Measurements from ENCODE around the gene PTCHD1.

PTCHD1 gene

GRCh38 chrX:23380581-23380980, 45.9 kb downstream of the PTCHD1 start:
- DNase-seq (ENCODE audit: low spot score in 2 of 2) (no peak), ATAC-seq (no peak)
- Mint-ChIP-seq H3K4me1 (peaks cover 6% of the 10 kb centered on the region), H3K36me3 (no peaks in the 10 kb centered on the region), H3K27ac (no peak overlapping the region), H3K9me3 (no peaks in the 10 kb centered on the region), H3K4me3 (no peak overlapping the region)

DNA sequence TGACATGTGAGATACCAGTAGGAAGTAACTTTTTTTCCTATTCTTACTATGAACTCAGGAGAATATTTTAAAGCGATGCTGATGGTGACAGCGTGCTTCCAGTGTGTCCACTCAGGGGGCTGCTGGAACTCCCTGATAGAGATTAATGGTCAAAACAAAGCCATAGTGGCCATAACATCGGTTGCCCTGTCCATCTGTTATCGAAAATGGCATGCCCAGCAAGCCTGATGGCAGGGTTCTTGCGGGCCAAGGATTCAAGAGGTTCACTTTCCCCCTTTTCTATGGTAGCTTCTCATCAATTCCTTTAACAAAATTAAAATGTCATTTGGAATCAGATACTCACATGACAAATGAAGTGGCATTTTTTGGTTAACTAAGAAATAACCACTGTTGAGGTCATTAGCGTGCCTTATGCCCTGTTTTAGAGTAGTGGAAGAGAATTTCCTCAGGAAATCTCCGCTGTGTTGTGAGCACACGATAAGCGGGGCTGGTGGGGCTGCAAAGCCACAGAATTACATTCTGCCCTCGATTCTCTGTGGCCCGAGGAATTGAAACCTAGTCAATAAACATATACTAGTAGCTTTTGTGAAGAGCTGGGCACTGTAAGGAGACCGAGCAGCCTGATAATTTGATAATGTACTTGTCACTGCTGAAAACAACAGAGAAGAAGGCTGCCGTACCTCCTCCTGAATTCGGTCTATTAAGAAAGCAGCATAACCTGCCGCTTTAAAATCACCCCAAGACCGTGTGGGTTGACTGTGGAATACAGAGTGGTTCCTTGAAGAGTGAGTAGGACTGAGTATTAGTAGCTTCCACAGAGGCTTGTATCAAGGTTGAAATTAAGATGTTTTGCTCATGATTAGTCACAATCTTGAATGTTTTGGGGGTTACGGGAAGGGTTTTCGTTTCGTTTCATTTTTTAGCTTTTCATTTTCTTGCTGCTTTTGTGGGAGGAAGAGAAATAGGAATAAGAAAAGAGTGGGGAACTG, 46.7 kb downstream of the PTCHD1 start:
- no peak for ATAC-seq
- no peaks in the 10 kb centered on the region for H3K9me3 Mint-ChIP-seq
- no peak overlapping the region for H3K4me3 Mint-ChIP-seq

DNA sequence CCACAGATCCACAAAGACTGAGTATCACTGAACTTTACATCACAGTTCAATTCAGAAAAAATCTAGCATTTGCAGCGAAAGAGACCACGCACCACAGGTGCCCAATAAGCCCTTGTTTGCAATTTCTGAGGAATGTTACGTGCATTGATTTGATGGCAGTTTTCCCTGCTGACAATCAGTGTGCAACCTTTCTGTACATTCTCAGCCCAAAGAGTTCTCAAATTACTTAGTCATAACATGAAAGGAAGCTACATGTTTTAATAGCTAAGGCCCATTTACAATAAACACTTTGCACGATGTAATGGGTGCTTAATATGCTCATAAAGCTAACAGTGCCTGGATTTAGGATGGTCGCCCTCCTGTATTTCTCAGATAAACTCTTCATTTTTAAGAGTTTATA, 47.9 kb downstream of the PTCHD1 start:
- Mint-ChIP-seq H3K27ac (no peak overlapping the region), H3K36me3 (no peaks in the 10 kb centered on the region), H3K9me3 (no peaks in the 10 kb centered on the region), H3K4me3 (no peak overlapping the region), H3K4me1 (peaks cover 6% of the 10 kb centered on the region)
- no peak for ATAC-seq
- no peak for DNase-seq (ENCODE audit: low spot score in 2 of 2)

More for the DNA sequence above, 46.7 kb downstream of the PTCHD1 start:
- Mint-ChIP-seq H3K27ac (no peak overlapping the region), H3K4me1 (peaks cover 6% of the 10 kb centered on the region), H3K36me3 (no peaks in the 10 kb centered on the region)
- no peak for DNase-seq (ENCODE audit: low spot score in 2 of 2)

DNA sequence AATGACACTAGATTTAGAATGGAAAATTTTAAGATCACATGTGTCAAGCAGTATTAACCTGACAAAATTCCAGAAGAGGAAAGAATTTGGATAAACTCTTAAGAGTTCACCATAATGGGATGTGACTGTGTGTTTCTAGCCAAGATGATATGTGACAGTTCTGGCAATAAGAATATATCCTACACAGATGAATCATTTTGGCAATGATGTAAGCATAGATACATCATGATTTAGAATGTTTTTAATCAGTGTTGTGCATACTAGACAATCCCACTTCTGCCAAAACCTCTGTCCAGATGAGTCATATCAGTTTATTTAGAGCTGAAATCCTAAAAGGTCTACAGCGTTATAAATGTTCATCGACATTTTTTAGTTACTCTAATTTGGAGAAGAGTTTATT, 48.8 kb downstream of the PTCHD1 start:
- H3K9me3 Mint-ChIP-seq = no peaks in the 10 kb centered on the region
- H3K36me3 Mint-ChIP-seq = no peaks in the 10 kb centered on the region
- peaks cover 6% of the 10 kb centered on the region for H3K4me1 Mint-ChIP-seq
- DNase-seq (ENCODE audit: low spot score in 2 of 2) = no peak
- H3K27ac Mint-ChIP-seq = no peak overlapping the region
- H3K4me3 Mint-ChIP-seq = no peak overlapping the region
- ATAC-seq = no peak

GRCh38 chrX:23385242-23385641, 50.6 kb downstream of the PTCHD1 start:
- Mint-ChIP-seq H3K27ac (no peak overlapping the region), H3K4me1 (peaks cover 6% of the 10 kb centered on the region), H3K36me3 (no peaks in the 10 kb centered on the region), H3K9me3 (no peaks in the 10 kb centered on the region), H3K4me3 (no peak overlapping the region)
- ATAC-seq (no peak), DNase-seq (ENCODE audit: low spot score in 2 of 2) (no peak)

DNA sequence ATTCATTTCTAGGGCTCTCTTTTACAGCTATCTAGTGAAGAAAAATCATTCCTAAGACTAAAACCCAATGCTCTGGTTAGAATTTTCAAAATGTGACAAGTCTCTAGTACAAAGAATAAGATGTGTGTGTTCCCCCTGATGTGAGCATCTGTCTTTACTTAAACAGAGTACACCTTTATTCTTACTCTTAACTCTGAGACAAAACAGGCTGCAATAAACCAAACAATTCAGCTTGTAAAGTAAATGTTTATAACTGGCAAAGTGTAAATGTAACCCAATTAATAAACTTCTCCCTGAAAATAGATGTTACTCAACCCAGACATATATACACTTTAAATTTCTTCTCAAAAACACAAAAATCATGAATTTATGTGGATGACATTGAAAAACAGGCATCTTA, 51.6 kb downstream of the PTCHD1 start:
- no peak overlapping the region for H3K4me3 Mint-ChIP-seq
- H3K4me1 Mint-ChIP-seq = peaks cover 6% of the 10 kb centered on the region
- H3K36me3 Mint-ChIP-seq = no peaks in the 10 kb centered on the region
- no peak overlapping the region for H3K27ac Mint-ChIP-seq
- ATAC-seq = no peak
- DNase-seq (ENCODE audit: low spot score in 2 of 2) = no peak
- no peaks in the 10 kb centered on the region for H3K9me3 Mint-ChIP-seq

DNA sequence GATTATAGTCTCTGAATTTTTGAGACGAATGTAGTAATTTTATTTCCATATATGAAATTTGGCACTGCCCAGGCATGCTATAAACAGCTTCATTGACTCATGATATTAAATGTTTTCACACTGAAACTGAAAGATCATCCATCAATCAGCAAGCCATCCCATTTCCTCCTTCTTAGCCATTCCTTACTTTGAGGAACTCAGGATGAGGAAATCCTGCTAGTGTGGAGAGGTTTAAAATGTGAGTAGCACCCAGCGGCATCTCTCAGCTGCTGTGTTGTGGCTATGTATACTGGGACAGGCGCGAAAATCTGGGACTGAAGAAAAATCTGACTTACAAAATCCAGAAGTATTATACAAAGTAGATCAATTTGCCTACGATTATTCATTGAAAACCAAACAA, 52.1 kb downstream of the PTCHD1 start:
- H3K9me3 Mint-ChIP-seq = no peaks in the 10 kb centered on the region
- DNase-seq (ENCODE audit: low spot score in 2 of 2) (no peak), ATAC-seq (no peak)
- H3K27ac Mint-ChIP-seq = no peak overlapping the region
- H3K36me3 Mint-ChIP-seq = no peaks in the 10 kb centered on the region
- no peak overlapping the region for H3K4me3 Mint-ChIP-seq
- peaks cover 2% of the 10 kb centered on the region for H3K4me1 Mint-ChIP-seq

GRCh38 chrX:23387550-23388184, 53.0 kb downstream of the PTCHD1 start:
- no peaks in the 10 kb centered on the region for H3K9me3 Mint-ChIP-seq
- H3K4me3 Mint-ChIP-seq = no peak overlapping the region
- no peaks in the 10 kb centered on the region for H3K4me1 Mint-ChIP-seq
- ATAC-seq (no peak), DNase-seq (ENCODE audit: low spot score in 2 of 2) (no peak)
- no peaks in the 10 kb centered on the region for H3K36me3 Mint-ChIP-seq
- H3K27ac Mint-ChIP-seq = no peak overlapping the region

DNA sequence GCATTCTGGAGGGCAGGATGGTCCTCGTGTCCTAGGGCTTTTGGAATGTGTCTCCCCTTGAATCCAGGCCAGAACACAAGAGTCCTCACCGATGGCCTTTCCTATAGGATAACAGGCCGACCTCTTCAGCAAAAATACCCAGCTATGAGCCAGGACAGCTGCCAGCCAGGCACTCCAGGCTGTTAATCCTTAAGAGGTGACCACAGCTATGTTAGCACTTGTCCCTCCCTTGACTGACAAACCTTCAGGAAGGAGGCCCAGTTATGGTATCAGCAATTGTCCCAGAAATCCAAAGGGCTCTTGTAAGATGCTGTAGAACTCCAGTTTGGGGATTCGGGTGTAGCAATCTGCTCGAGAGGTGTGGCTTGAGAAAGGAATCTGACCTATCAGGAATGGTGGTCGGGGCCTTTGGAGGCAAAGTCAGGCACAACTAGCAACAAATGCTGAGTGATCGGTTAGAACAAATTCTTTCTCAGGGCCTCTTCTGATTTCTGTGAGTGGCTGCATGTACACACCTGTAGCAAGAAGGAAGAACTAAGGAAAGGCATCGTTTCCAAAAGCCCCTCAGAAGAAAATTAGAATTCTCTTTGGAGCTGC, 54.6 kb downstream of the PTCHD1 start:
- ATAC-seq (no peak), DNase-seq (ENCODE audit: low spot score in 2 of 2) (no peak)
- no peak overlapping the region for H3K27ac Mint-ChIP-seq
- no peaks in the 10 kb centered on the region for H3K4me1 Mint-ChIP-seq
- H3K4me3 Mint-ChIP-seq = no peak overlapping the region
- no peaks in the 10 kb centered on the region for H3K36me3 Mint-ChIP-seq
- H3K9me3 Mint-ChIP-seq = no peaks in the 10 kb centered on the region

- DNase-seq (ENCODE audit: low spot score in 2 of 2) = no peak
- H3K4me1 Mint-ChIP-seq = no peaks in the 10 kb centered on the region
These were observed 56.3 kb downstream of the PTCHD1 start for GRCh38 chrX:23390979-23391378.

GRCh38 chrX:23392195-23392594, 57.5 kb downstream of the PTCHD1 start:
- H3K36me3 Mint-ChIP-seq = no peaks in the 10 kb centered on the region
- no peak for ATAC-seq
- no peaks in the 10 kb centered on the region for H3K4me1 Mint-ChIP-seq
- H3K4me3 Mint-ChIP-seq = no peak overlapping the region
- no peaks in the 10 kb centered on the region for H3K9me3 Mint-ChIP-seq
- no peak overlapping the region for H3K27ac Mint-ChIP-seq
- no peak for DNase-seq (ENCODE audit: low spot score in 2 of 2)

More at GRCh38 chrX:23390979-23391378, 56.3 kb downstream of the PTCHD1 start:
- H3K36me3 Mint-ChIP-seq = no peaks in the 10 kb centered on the region
- no peak overlapping the region for H3K4me3 Mint-ChIP-seq
- ATAC-seq = no peak
- no peaks in the 10 kb centered on the region for H3K9me3 Mint-ChIP-seq
- no peak overlapping the region for H3K27ac Mint-ChIP-seq

- no peak for ATAC-seq
- DNase-seq (ENCODE audit: low spot score in 2 of 2) = no peak
- Mint-ChIP-seq H3K36me3 (no peaks in the 10 kb centered on the region), H3K4me3 (no peak overlapping the region), H3K27ac (no peak overlapping the region), H3K9me3 (no peaks in the 10 kb centered on the region), H3K4me1 (no peaks in the 10 kb centered on the region)
These were observed 59.8 kb downstream of the PTCHD1 start for GRCh38 chrX:23394421-23394820.

DNA sequence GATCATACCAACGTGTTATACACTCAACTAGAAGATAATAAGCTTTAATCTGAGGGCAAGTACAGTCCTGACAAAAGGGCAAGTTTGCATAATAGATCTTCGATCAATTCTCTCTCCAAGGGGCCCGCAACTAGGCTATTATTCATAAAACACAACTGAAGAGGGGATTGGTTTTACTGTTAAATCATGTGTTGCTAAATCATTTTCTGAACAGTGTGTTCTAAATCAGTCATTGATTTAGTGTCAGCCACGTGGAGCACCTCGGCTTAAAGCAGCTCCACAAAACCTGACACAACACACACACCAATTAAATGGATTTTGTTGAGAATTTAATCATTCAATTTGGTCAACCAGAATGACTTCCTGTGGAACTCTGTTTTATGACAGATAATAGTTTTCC, 61.6 kb downstream of the PTCHD1 start:
- Mint-ChIP-seq H3K4me3 (no peak overlapping the region), H3K36me3 (no peaks in the 10 kb centered on the region), H3K9me3 (no peaks in the 10 kb centered on the region), H3K4me1 (no peaks in the 10 kb centered on the region), H3K27ac (no peak overlapping the region)
- DNase-seq (ENCODE audit: low spot score in 2 of 2) (no peak), ATAC-seq (no peak)

DNA sequence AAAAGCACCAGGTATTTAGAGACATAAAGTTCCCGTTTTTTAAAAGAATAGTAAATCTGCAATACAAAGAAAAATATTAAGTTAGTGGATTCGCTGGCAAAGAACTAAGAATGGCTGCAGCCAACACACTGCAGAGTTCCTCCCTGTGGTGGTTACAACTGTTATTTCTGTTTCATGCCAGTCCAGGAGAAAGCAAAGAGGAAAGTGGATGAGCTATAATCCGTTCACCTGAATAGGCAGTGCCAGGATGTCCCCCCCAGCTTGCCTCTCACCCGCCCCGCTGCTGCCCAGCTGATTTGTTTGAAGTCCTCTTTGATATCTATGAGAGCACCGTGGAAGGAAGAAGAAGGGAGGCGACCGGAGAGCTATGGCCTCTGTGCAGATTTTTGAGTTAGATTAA, 63.9 kb downstream of the PTCHD1 start:
- H3K36me3 Mint-ChIP-seq = no peaks in the 10 kb centered on the region
- H3K9me3 Mint-ChIP-seq = no peaks in the 10 kb centered on the region
- DNase-seq (ENCODE audit: low spot score in 2 of 2) (no peak), ATAC-seq (no peak)
- H3K4me1 Mint-ChIP-seq = no peaks in the 10 kb centered on the region
- H3K27ac Mint-ChIP-seq = no peak overlapping the region
- no peak overlapping the region for H3K4me3 Mint-ChIP-seq

DNA sequence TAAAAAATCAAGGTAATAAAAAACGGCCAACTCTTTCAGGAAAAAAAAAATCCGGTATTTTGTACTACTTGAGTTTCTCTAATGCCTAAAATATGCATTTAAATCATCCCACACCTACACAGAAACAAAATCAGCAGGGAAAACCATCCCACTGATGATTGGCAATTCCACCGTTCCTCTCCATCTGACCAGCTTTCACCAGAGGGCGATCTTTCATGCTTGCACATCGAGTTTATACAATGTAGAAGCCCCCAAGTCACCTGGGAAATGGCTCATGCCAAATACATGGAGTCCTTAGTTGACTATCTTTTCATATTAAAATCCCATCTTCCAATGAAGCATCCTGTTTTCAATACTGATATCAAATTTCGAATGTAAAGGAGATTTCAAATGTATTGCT, 69.2 kb downstream of the PTCHD1 start:
- H3K4me1 Mint-ChIP-seq = no peaks in the 10 kb centered on the region
- no peak for DNase-seq (ENCODE audit: low spot score in 2 of 2)
- no peaks in the 10 kb centered on the region for H3K9me3 Mint-ChIP-seq
- H3K27ac Mint-ChIP-seq = no peak overlapping the region
- H3K4me3 Mint-ChIP-seq = no peak overlapping the region
- no peaks in the 10 kb centered on the region for H3K36me3 Mint-ChIP-seq
- ATAC-seq = no peak

DNA sequence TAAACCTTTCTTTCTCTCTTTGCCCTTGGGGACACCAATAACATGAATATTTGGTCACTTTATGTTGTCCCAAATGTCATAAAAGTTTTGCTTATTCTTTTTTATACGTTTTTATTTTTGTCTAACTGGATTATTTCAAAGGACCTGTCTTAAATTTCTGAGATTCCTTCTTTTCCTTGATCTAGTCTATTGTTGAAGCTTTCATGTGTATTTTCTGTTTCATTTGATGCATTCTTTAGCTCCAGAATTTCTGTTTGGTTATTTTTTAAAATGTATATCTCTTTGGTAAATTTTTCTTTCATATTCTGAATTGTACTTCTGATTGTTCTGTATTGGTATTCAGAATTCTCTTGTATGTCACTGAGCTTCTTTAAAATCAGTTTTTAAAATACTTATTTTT, 88.3 kb downstream of the PTCHD1 start:
- H3K4me1 Mint-ChIP-seq = no peaks in the 10 kb centered on the region
- peaks cover 17% of the 10 kb centered on the region for H3K9me3 Mint-ChIP-seq
- no peak overlapping the region for H3K27ac Mint-ChIP-seq
- no peaks in the 10 kb centered on the region for H3K36me3 Mint-ChIP-seq
- no peak overlapping the region for H3K4me3 Mint-ChIP-seq
- DNase-seq (ENCODE audit: low spot score in 2 of 2) = no peak
- no peak for ATAC-seq

Data from stimulated activated effector memory CD8-positive, alpha-beta T cell treated with anti-CD3 and anti-CD28 coated beads, Interleukin-12 subunit alpha, Interleukin-12 subunit beta, amount 100 ng/mL, for 72 hours (primary cell).